Cardiac muscle cell (in vitro differentiated cells and primary cell): ENCODE measurements around the gene PRKCZ. TPM values are rescaled to one million over a fixed set of nuclear protein-coding genes. Genes with fewer than 3 reads are reported as not detected.

Source experiments
- DNase-seq, 2 donors: peaks; one replicate each; pipeline versions ENCODE4 v3.0.0 to v3.0.0-alpha.2; 2010 to 2017; ENCODE audit warnings: low read depth in 1 of 2, low spot score in 1 of 2
- H3K27ac ChIP-seq: fragments of 200-600 bp; sonication (generic); 2 replicates; pipeline ENCODE4 v1.5.1; 2016
- H3K27me3 ChIP-seq: fragments of 200-600 bp; sonication (generic); 2 replicates; pipeline ENCODE4 v1.6.0; 2016; ENCODE audit warnings: control low read depth
- H3K36me3 ChIP-seq: fragments of 200-600 bp; sonication (generic); 2 replicates; pipeline ENCODE4 v1.5.1; 2016; ENCODE audit warnings: control low read depth
- H3K4me1 ChIP-seq: fragments of 200-600 bp; sonication (generic); 2 replicates; pipeline ENCODE4 v1.8.1; 2017; ENCODE audit warnings: low read depth, mild to moderate bottlenecking, mixed run types
- H3K4me3 ChIP-seq: fragments of 200-600 bp; sonication (generic); 2 replicates; pipeline ENCODE4 v1.5.1; 2016; ENCODE audit warnings: mild to moderate bottlenecking
- H3K9me3 ChIP-seq: fragments of 200-600 bp; sonication (generic); 2 replicates; pipeline ENCODE4 v1.5.1; 2017; ENCODE audit warnings: low read depth, mild to moderate bottlenecking, control low read depth
- polyA plus RNA-seq: library from polyadenylated mRNA; unstranded; fragments of >200 nt; fragmentation: Nextera tagmentation; extraction: Ambion mirVana; gene quantifications from 2 replicates; pipeline ENCODE4 v1.2.1, GENCODE V29; 2016
- total RNA-seq: library from RNA; depleted of rRNA; stranded (reverse); fragments of >200 nt; gene quantifications from 2 replicates; pipeline ENCODE4 v1.2.3, GENCODE V29; 2016
- TF ChIP-seq, protein P1 (sequence below): IDR thresholded peaks from 2 replicates; pipeline ENCODE4 v1.5.1; 2012; ENCODE audit warnings: low read depth, mild to moderate bottlenecking, low read length

PRKCZ gene
- total and polyA plus RNA-seq, 2 experiments from 2014 or later = 44.6 to 50.9 TPM

- Histone ChIP-seq H3K36me3 (no peaks in the 10 kb centered on the region), H3K4me1 (peaks cover 15% of the 10 kb centered on the region), H3K27me3 (no peaks in the 10 kb centered on the region), H3K4me3 (no peak overlapping the region), H3K9me3 (no peaks in the 10 kb centered on the region), H3K27ac (no peak overlapping the region)
- TF ChIP-seq, protein P1, sequence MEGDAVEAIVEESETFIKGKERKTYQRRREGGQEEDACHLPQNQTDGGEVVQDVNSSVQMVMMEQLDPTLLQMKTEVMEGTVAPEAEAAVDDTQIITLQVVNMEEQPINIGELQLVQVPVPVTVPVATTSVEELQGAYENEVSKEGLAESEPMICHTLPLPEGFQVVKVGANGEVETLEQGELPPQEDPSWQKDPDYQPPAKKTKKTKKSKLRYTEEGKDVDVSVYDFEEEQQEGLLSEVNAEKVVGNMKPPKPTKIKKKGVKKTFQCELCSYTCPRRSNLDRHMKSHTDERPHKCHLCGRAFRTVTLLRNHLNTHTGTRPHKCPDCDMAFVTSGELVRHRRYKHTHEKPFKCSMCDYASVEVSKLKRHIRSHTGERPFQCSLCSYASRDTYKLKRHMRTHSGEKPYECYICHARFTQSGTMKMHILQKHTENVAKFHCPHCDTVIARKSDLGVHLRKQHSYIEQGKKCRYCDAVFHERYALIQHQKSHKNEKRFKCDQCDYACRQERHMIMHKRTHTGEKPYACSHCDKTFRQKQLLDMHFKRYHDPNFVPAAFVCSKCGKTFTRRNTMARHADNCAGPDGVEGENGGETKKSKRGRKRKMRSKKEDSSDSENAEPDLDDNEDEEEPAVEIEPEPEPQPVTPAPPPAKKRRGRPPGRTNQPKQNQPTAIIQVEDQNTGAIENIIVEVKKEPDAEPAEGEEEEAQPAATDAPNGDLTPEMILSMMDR = no peak
- no peak for DNase-seq
Observed at GRCh38 chr1:2106659-2107405, 56.6 kb downstream of the PRKCZ start.

DNA sequence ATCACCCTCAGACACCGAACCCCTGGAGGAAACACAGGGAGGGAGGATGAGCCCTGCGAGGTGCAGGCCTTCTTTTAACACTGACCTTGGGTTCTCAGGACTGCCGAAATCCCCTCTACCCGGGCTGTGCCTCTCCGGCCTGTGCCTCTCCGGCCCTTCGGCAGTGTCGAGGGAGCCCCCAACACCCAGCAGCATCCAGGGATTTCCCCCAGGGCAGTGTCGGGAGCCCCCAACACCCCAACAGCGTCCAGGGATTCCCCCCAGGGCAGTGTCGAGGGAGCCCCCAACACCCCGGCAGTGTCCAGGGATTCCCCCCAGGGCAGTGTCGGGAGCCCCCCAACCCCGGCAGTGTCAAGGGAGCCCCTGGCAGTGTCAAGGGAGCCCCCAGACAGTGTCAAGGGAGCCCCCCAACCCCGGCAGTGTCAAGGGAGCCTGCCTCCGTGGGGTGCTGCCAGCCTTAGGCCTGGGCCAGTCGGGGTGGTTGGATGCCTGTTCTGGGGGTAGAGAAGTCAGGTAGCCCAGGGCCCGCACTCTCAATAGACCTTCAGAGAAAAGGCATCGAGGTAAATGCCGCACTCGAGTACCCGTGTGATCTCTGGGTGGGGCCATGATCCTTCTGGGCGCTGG is 57.5 kb downstream of the PRKCZ start:
- no peak overlapping the region for H3K4me3 ChIP-seq
- H3K36me3 ChIP-seq = no peaks in the 10 kb centered on the region
- TF ChIP-seq, protein P1 = no peak
- DNase-seq = no peak
- no peaks in the 10 kb centered on the region for H3K9me3 ChIP-seq
- H3K27ac ChIP-seq = no peak overlapping the region
- H3K27me3 ChIP-seq = no peaks in the 10 kb centered on the region
- peaks cover 15% of the 10 kb centered on the region for H3K4me1 ChIP-seq

GRCh38 chr1:2108213-2108876 is 58.1 kb downstream of the PRKCZ start:
- Histone ChIP-seq H3K4me1 (peaks cover 15% of the 10 kb centered on the region), H3K9me3 (no peaks in the 10 kb centered on the region), H3K4me3 (no peak overlapping the region), H3K27ac (no peak overlapping the region), H3K27me3 (no peaks in the 10 kb centered on the region), H3K36me3 (no peaks in the 10 kb centered on the region)
- TF ChIP-seq, protein P1 = peak; percentile 58
- peak; percentile 64 to 65 for DNase-seq

DNA sequence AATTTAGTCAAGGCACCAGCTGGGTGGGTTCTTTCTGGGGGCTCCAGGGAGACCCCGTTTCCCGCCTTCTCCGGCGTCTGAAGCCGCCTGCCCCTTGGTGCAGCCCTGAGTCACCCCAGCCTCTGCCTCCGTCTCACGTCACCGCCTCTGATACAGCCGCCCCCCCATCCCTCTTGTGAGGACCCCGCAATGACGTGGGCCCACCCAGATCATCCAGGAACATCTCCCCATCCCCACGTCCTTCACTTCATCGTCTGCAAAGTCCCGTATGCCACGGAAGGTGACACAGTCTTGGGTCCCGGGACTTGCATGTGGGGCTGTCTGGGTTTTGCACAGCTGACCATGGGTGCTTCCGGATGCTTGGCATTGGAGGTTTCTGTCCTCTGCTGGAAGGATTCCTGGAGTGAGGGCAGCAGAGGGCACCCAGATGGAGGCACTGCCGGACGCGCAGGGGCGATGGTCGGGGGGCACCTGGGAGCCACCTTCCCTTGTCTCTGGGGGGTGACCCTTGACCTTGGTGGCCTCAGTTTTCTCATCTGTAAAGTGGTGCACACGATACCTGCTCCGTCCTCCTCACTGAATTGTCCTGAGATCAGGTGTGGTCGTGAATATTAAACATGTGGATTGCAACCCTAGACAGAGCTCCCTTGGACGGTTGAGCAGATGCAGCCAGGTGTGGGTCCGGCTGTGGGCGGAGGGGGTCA is 58.8 kb downstream of the PRKCZ start:
- Histone ChIP-seq H3K36me3 (no peaks in the 10 kb centered on the region), H3K27ac (no peak overlapping the region), H3K27me3 (no peaks in the 10 kb centered on the region), H3K4me1 (peaks cover 14% of the 10 kb centered on the region), H3K4me3 (no peak overlapping the region), H3K9me3 (no peaks in the 10 kb centered on the region)
- TF ChIP-seq, protein P1 = no peak
- no peak for DNase-seq

DNA sequence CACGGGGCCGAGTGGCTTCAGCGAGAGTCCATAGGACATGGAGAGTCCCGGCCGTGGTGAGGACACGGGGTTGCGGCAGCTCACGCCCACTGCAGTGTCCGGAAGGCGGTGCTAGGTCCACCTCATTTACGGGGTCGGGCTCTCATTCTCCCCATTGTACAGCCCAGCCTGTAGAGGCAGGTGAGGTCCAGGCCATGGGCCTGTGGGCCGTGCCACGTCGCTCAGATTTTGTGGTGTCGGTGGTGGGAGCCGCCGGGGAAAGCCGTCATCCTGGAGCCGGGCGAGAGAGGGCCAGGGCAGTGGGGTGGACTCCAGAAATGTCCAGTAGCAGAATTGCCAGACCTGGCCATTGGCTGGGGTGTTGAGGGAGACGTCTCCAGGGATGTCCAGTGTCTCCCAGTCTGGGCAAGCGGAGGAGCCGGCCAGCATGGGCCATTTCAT is 59.4 kb downstream of the PRKCZ start:
- TF ChIP-seq, protein P1 = no peak
- Histone ChIP-seq H3K27ac (no peak overlapping the region), H3K4me1 (peaks cover 8% of the 10 kb centered on the region), H3K27me3 (no peaks in the 10 kb centered on the region), H3K4me3 (no peak overlapping the region), H3K36me3 (no peaks in the 10 kb centered on the region), H3K9me3 (no peaks in the 10 kb centered on the region)
- no peak for DNase-seq
